ENCODE results near the gene MED23.
"Not testable (repeated sequence)": the region's sequence is repeated elsewhere in the genome, so short reads cannot be mapped to it uniquely, and the experiment has no call there.

The MED23 gene

GRCh38 chr6:131532580-131533039 lies 95.4 kb downstream of the MED23 start:
- DNase-seq (ENCODE audit: low read depth): no peak
- H3K4me3 ChIP-seq (ENCODE audit: low read depth, low read length): no peak overlapping the region
- TF ChIP-seq MYC (IDR thresholded peaks at IDR 0.05; ENCODE audit: low read depth, low read length) (no peak), MAX (IDR thresholded peaks at IDR 0.05; ENCODE audit: low read depth, low read length) (no peak), CTCF (IDR thresholded peaks at IDR 0.05; ENCODE audit: low read depth, low read length) (no peak), POLR2A (IDR thresholded peaks at IDR 0.05; ENCODE audit: extremely low read depth, insufficient read length) (no peak)

DNA sequence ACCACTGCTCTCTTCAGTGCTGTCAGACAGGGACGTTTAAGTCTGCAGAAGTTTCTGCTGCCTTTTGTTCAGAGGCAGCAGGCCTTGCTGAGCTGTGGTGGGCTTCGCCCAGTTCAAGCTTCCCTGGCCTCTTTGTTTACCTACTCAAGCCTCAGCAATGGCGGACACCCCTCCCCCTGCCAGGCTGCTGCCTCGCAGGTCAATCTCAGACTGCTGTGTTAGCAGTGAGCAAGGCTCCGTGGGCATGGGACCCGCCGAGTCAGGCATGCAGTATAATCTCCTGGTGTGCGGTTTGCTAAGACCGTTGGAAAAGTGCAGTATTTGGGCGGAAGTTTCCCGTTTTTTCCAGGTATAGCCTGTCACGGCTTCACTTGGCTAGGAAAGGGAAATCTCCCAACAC lies 96.4 kb downstream of the MED23 start:
- H3K4me3 ChIP-seq (ENCODE audit: low read depth, low read length); DNase-seq (ENCODE audit: low read depth): not testable (repeated sequence)

- DNase-seq (ENCODE audit: low read depth); H3K4me3 ChIP-seq (ENCODE audit: low read depth, low read length): not testable (repeated sequence)
These were observed 97.1 kb downstream of the MED23 start for GRCh38 chr6:131530936-131531335.

DNA sequence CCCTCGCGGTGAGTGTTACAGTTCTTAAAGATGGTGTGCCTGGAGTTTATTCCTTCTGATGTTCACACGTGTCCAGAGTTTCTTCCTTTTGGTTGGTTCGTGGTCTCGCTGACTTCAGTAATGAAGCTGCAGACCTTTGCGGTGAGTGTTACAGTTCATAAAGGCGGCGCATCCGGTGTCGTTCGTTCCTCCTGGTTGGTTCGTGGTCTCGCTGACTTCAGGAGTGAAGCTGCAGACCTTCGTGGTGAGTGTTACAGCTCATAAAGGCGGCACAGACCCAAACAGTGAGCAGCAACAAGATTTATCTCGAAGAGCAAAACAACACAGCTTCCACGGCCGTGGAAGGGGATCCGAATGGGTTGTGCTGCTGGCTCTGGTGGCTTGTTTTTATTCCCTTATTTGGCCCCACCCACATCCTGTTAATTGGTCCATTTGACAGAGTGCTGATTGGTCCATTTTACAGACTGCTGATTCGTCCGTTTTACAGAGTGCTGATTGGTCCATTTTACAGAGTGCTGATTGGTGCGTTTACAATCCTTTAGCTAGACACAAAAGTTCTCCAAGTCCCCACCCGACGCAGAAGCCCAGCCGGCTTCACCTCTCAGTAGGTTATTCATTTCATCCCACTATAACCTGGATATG lies 103.2 kb downstream of the MED23 start:
- no peak for DNase-seq (ENCODE audit: low read depth)
- no peak overlapping the region for H3K4me3 ChIP-seq (ENCODE audit: low read depth, low read length)
- TF ChIP-seq CTCF (IDR thresholded peaks at IDR 0.05; ENCODE audit: low read depth, low read length) (no peak), POLR2A (IDR thresholded peaks at IDR 0.05; ENCODE audit: extremely low read depth, insufficient read length) (no peak), MAX (IDR thresholded peaks at IDR 0.05; ENCODE audit: low read depth, low read length) (no peak), MYC (IDR thresholded peaks at IDR 0.05; ENCODE audit: low read depth, low read length) (no peak)

DNA sequence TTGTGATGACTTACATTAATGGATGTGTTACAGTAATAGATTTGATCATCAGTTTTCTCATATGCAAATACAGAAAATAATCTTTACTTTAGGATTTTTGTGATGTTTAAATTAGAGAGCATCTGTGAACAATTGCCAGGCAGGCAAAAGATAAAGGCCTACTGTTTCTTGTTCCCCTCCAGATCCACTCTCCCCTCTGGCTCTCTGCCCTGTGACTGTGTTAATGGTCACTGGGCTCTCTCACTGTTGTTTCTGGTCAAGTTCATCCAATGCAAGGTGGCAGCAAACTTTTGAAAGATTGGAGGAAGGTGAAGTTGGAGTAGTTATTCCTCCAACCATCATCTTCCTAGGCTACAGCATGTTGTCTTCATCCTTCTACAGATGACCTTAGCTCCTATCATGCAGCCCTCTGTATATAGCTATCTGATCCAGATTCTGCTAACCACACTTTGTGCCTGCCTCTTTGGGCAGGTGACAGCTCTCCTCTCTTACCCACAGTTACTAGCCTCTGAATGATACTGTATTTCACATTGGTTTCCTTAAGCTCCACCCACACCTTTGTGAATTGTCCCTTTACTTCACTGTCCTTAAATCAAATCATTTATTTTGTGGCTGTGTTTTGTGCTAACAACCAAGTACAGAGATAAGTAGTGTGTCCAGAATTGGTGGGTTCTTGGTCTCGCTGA lies 103.9 kb downstream of the MED23 start:
- TF ChIP-seq CTCF (IDR thresholded peaks at IDR 0.05; ENCODE audit: low read depth, low read length) (no peak), MAX (IDR thresholded peaks at IDR 0.05; ENCODE audit: low read depth, low read length) (no peak), MYC (IDR thresholded peaks at IDR 0.05; ENCODE audit: low read depth, low read length) (no peak), POLR2A (IDR thresholded peaks at IDR 0.05; ENCODE audit: extremely low read depth, insufficient read length) (no peak)
- H3K4me3 ChIP-seq (ENCODE audit: low read depth, low read length): no peak overlapping the region
- DNase-seq (ENCODE audit: low read depth): no peak
